IgD-negative memory B cell (primary cell): ENCODE results near the gene RLIM. TPM values are rescaled to one million over a fixed set of nuclear protein-coding genes. Genes with fewer than 3 reads are reported as not detected.

Experiments
- H3K27ac Mint-ChIP-seq, 3 donors: one replicate each; pipeline ENCODE4 v1.8.0; 2020 to 2022; ENCODE audit warnings: mild to moderate bottlenecking in 3 of 3, mixed read lengths in 3 of 3, moderate library complexity in 1 of 3
- H3K27me3 Mint-ChIP-seq: one replicate; pipeline ENCODE4 v1.8.0; 2021; ENCODE audit warnings: mixed read lengths
- H3K36me3 Mint-ChIP-seq: one replicate; pipeline ENCODE4 v1.8.0; 2020; ENCODE audit warnings: mild to moderate bottlenecking, mixed read lengths
- H3K4me1 Mint-ChIP-seq, 3 donors: one replicate each; pipeline ENCODE4 v1.8.0; 2020 to 2022; ENCODE audit warnings: mixed read lengths in 3 of 3, mild to moderate bottlenecking in 1 of 3
- H3K4me3 Mint-ChIP-seq, 4 donors: one replicate each; pipeline ENCODE4 v1.8.0; 2020 to 2022; ENCODE audit warnings: mild to moderate bottlenecking in 4 of 4, mixed read lengths in 4 of 4, moderate library complexity in 3 of 4
- H3K9me3 Mint-ChIP-seq, 3 donors: one replicate each; pipeline ENCODE4 v1.8.0; 2020 to 2021; ENCODE audit warnings: mixed read lengths in 3 of 3, mild to moderate bottlenecking in 1 of 3
- polyA plus RNA-seq: library from polyadenylated mRNA; unstranded; fragments of 300-500 nt; fragmentation: Illumina TruSeq; gene quantifications from one replicate; pipeline ENCODE4 v1.2.3, GENCODE V29; 2021

Gene RLIM
- polyA plus RNA-seq, 1 donor from 2014 or later, result 6.6 TPM

GRCh38 chrX:74551934-74552333 is 62.5 kb downstream of the RLIM start:
- H3K4me1 Mint-ChIP-seq, result peaks cover 0 to 4% (median 2%) of the 10 kb centered on the region in 3 donors
- no peaks in the 10 kb centered on the region for H3K36me3 Mint-ChIP-seq
- no peak overlapping the region for H3K4me3 Mint-ChIP-seq
- H3K27me3 Mint-ChIP-seq, result no peaks in the 10 kb centered on the region
- no peak overlapping the region for H3K27ac Mint-ChIP-seq
- no peaks in the 10 kb centered on the region for H3K9me3 Mint-ChIP-seq

GRCh38 chrX:74550295-74550802 is 64.1 kb downstream of the RLIM start:
- H3K27me3 Mint-ChIP-seq, result no peaks in the 10 kb centered on the region
- peaks cover 0 to 4% (median 2%) of the 10 kb centered on the region in 3 donors for H3K4me1 Mint-ChIP-seq
- H3K9me3 Mint-ChIP-seq, result no peaks in the 10 kb centered on the region
- H3K36me3 Mint-ChIP-seq, result no peaks in the 10 kb centered on the region
- peak overlapping the region in 3 of 4 donors; percentile 60 to 70 (median 70) for H3K4me3 Mint-ChIP-seq
- H3K27ac Mint-ChIP-seq, result peak overlapping the region in 2 of 3 donors; percentile 23 to 80

- no peaks in the 10 kb centered on the region for H3K27me3 Mint-ChIP-seq
- H3K27ac Mint-ChIP-seq, result no peak overlapping the region
- peaks cover 2% of the 10 kb centered on the region for H3K36me3 Mint-ChIP-seq
- no peaks in the 10 kb centered on the region for H3K9me3 Mint-ChIP-seq
- H3K4me3 Mint-ChIP-seq, result no peak overlapping the region
- peaks cover 0 to 4% (median 2%) of the 10 kb centered on the region in 3 donors for H3K4me1 Mint-ChIP-seq
Measured at GRCh38 chrX:74546984-74547383, 67.4 kb downstream of the RLIM start.

GRCh38 chrX:74545880-74546523 is 68.4 kb downstream of the RLIM start:
- Mint-ChIP-seq H3K27ac (no peak overlapping the region), H3K36me3 (peaks cover 2% of the 10 kb centered on the region), H3K4me3 (no peak overlapping the region), H3K4me1 (peaks cover 0 to 4% (median 2%) of the 10 kb centered on the region in 3 donors), H3K27me3 (peaks cover 2% of the 10 kb centered on the region), H3K9me3 (no peaks in the 10 kb centered on the region)

GRCh38 chrX:74540635-74541249 is 73.7 kb downstream of the RLIM start:
- H3K4me1 Mint-ChIP-seq, result no peaks in the 10 kb centered on the region

GRCh38 chrX:74536832-74537371 is 77.5 kb downstream of the RLIM start:
- Mint-ChIP-seq H3K4me1 (peaks cover 0 to 8% (median 6%) of the 10 kb centered on the region in 3 donors), H3K27me3 (peaks cover 6% of the 10 kb centered on the region), H3K9me3 (no peaks in the 10 kb centered on the region), H3K4me3 (peak overlapping the region; percentile 83 to 94 (median 88)), H3K36me3 (peaks cover 2% of the 10 kb centered on the region), H3K27ac (no peak overlapping the region)

More at GRCh38 chrX:74540635-74541249, 73.7 kb downstream of the RLIM start:
- Mint-ChIP-seq H3K27me3 (peaks cover 6% of the 10 kb centered on the region), H3K9me3 (no peaks in the 10 kb centered on the region), H3K4me3 (no peak overlapping the region), H3K27ac (no peak overlapping the region), H3K36me3 (peaks cover 2% of the 10 kb centered on the region)

- peak overlapping the region; percentile 83 to 94 (median 91) for H3K4me3 Mint-ChIP-seq
- peaks cover 0 to 8% (median 6%) of the 10 kb centered on the region in 3 donors for H3K4me1 Mint-ChIP-seq
- no peaks in the 10 kb centered on the region for H3K9me3 Mint-ChIP-seq
- H3K36me3 Mint-ChIP-seq, result peaks cover 2% of the 10 kb centered on the region
- no peak overlapping the region for H3K27ac Mint-ChIP-seq
- peaks cover 4% of the 10 kb centered on the region for H3K27me3 Mint-ChIP-seq
Measured at GRCh38 chrX:74536152-74536831, 78.1 kb downstream of the RLIM start.

- Mint-ChIP-seq H3K27ac (peak overlapping the region in 1 of 3 donors; percentile 23), H3K4me3 (peak overlapping the region; percentile 83 to 94 (median 91)), H3K9me3 (no peaks in the 10 kb centered on the region), H3K27me3 (peaks cover 4% of the 10 kb centered on the region), H3K4me1 (peaks cover 0 to 8% (median 6%) of the 10 kb centered on the region in 3 donors), H3K36me3 (peaks cover 2% of the 10 kb centered on the region)
Measured at GRCh38 chrX:74535408-74536151, 78.8 kb downstream of the RLIM start.

Other genes starting within 250 kb of the RLIM start
- not detected for gene SLC16A2, start 193.1 kb downstream of the RLIM start, polyA plus RNA-seq